Retina (tissue), 1 donor: ENCODE measurements around the gene CREB3L2.
"Not testable (repeated sequence)": the region's sequence is repeated elsewhere in the genome, so short reads cannot be mapped to it uniquely, and the experiment has no call there.

Source experiments
- DNase-seq: peaks from one replicate; pipeline ENCODE4 v3.0.0-alpha.2; 2016

Gene CREB3L2

DNA sequence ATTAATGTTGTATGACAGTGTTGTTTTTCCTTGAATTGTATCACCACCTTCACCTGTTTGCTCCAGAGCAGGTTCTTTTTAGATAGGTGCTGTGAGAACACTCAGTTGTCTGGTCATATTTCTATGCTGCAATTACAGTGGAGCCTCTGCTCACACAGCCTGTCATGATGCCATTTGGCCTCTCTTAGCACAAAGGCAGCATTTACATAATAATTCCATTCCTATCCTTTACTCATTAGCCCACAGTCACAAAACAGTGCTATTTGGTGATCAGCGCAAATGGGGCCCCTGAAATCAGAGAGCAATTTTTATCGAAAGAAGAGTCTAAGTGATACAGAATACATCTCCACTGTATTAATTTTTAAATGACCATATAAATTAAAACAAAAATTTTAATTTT, 141.3 kb downstream of the CREB3L2 start:
- no peak for DNase-seq

DNA sequence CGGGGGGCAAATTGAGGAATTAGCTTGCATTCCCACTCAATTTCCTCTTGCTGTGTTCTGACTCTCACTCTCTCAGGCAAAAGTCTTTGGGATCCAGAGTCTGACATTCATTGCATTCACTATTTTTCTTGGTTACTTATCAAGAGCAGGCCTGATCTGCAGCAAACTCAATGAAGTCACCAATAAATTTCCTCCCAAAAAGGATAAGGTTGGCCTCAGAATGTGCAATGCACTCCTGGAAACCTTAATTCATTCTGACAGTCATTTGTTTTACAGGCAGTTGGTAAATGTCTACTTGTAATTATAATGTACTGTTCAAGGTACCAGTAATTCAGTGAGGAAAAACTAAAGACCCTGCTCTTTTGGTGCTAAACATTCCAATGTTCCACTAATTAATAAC, 148.8 kb downstream of the CREB3L2 start:
- DNase-seq = no peak

DNA sequence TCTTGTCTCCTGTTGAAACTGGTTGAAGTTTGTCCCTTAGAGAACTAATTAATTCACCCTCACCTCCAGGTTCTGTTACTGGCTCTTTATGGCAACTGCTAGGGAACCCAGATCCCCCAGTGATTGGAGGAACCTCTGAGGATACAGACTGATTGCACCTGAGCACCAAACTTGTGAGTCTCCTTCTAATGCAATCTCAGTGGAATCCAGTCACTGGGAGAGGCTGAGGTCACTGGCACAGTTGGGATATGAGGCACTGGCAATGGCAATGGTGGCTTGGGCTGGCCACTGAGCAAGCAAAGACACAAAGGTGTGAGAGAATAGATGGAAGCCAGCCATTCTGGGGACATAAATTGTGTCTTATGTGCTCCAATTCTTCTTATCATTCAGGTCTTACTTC, 149.8 kb downstream of the CREB3L2 start:
- no peak for DNase-seq

DNA sequence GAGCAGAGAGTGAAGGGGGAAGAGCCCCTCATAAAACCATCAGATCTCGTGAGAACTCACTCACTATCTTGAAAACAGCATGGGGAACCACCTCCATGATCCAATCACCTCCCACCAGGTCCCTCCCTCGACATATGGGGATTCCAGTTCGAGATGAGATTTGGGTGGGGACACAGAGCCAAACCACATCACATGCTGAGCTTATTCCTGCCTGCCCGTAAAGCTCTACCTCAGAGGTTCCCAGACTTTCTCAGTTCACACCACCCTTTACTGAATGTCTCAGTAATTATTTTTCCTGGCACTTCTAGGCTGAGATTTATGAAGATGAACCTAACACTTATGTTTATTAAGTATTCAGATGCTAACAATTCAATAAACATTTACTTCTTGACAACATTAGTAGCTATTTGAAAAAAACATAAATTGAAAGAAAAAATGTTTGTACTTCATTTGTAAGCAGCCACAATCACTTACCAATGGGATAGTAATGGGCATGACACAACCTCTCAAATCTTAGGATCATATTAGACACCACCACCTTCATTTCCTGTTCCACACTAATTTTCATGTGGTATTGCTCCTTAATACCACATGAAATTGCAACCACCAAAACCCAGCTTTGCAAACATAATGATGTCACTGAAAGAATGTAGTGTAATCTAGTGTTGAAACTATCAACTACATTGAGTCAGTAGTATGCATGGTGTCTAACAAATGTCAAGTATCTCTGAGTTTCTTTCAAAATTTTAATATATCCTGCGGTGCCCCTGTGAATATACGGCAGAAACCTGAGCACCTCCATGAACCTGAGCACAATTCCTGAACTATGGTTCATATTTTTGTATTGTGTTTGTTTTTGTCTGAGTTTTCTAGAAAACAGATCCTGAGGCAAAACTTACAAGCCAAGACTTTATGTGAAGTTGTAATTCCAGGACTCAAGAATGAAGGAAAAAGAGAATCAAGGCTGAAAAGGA, 150.6 kb downstream of the CREB3L2 start:
- DNase-seq = no peak

DNA sequence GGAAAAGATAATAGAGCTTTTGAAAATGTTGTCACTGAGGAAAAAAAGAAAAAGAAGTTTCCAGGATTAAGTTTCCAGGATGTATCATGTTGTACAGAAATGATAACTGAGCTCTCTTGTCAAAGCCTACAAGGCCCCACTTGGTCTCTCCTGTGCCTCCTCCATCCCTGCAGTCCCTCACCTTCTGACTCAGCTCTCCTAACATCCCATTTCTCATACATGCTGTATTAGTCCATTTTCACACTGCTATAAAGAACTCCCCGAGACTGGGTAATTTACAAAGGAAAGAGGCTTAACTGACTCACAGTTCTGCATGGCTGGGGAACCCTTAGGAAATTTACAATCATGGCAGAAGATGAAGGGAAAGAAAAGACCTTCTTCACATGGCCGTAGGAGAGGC, 151.3 kb downstream of the CREB3L2 start:
- no peak for DNase-seq

DNA sequence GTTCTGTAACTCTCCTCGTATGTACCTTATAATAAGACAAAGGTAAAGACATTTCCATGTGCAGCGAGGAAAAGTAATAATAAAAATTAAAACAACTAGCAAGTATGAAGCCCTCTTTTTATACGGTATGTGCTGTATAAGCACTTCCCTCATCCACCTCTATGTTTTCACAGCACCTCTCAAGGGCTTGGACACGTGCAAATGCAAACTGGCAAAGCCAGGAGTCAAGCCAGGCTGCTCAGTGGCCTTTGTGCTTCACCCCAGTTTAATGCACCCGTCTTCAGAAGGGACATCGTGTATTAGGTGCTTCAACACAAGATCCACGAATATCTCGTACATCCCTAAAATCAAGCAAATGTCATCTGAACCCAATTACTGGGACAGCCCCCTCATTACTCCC, 153.8 kb downstream of the CREB3L2 start:
- DNase-seq = no peak

DNA sequence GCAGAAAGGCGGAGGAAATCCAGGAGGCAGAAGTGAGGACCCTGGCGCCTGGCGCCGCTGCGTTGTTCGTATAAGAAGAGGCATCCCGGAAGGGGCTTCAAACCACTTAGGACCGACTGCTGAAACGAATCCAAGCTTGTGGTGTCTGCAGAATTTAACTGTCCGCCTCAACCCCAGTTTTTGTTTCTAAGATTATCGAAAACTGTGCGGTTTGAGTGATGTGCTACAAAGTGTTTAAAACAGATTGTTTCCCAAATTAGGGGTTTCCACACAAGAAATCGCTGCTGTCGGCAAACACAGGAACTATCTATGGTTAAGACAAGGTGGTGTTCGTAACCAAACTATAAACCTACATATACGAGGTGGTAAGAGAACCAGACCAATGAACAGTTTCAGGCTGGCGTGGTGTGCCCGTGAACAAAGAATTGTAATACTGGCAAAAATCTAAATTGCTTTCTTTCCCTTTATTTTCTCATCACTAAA, 154.3 kb downstream of the CREB3L2 start:
- DNase-seq = no peak

DNA sequence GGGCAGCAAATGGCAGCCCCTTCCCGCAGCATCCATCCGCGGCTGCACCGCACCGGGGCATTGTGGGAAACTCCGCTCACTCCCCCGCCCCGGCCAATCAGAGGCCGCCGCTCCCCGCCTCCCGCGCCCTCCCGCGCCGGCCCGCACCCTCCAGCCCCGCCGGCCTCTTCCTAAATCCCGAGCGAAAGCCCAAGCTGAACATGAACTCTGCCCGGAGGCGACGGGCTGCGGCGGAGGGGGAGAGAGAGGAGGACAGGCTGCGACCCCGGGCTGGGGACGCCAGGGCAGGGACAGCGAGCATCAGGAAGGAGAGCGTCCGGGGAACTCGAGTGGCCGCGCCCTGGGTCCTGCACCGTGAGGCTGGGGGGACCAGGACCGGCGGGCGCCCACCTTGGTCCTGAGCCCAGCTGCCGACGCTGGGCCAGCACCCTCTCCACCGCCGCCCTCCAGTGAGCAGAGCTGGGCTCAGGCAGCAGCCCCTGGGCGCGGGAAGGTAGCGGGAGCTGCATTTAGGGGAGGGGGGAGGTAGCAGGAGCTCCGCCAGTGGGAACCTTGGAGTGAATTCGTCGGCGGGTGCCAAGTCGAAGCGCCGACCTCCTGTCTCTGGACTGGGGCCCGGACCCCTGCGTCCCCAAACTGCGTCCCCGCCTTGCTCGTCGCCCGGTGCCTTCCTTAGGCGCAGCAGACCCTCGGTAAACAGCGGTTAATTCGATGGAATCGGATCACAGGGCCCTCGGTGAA, 154.9 kb downstream of the CREB3L2 start, which contains the start of gene DGKI:
DGKI (minus strand) TSS at position 148 of the 741 bp plus-strand sequence.
- DNase-seq = peak; percentile 88

DNA sequence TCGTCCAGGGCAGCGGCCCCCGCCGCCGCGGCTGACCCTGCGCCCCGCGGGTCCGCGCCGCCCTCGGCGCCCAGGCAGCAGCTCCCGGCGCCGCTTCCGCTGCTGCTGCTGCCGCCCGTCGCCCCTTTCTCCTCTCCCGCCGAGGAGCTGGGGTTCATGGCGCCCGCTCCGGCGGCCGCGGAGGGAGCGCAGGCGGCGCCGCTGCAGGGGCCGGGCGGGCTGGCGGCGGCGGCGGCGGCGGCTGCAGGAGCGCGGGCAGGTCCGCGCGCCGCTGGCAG, 155.4 kb downstream of the CREB3L2 start:
- DNase-seq = no peak

DNA sequence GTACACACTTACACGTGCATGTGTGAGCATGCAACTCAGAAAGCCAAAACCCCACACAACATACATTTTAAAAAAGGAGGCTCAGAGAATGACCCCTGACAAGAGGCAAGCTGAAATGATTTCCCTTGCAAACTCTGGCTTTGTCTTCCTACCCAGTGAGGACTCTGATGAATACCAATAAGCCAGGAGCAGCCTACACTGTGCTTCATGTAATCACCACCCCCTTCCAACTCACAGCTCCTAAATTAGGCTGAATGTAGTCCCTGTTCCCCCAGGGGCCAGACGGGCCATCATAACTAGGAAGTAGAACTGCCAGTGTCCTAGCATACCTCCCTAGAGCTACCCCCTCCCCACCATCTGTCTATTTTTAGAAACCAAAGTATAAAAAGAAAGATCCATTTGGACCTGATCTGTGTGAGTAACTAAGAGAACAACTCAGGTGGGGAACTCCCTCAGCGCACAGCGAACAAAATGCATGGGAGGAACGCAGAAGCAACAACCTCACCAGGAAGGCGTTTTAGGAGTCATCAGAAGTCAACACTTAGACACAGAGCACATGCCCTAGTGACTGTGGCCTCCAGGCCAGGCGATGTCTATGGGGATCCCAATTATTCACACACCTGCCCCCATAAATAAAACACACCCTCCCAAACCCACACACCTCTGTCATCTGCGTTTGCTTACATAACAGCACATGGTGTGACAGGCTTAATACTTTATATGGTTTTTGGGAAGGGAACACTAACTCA, 157.0 kb downstream of the CREB3L2 start:
- no peak for DNase-seq

DNA sequence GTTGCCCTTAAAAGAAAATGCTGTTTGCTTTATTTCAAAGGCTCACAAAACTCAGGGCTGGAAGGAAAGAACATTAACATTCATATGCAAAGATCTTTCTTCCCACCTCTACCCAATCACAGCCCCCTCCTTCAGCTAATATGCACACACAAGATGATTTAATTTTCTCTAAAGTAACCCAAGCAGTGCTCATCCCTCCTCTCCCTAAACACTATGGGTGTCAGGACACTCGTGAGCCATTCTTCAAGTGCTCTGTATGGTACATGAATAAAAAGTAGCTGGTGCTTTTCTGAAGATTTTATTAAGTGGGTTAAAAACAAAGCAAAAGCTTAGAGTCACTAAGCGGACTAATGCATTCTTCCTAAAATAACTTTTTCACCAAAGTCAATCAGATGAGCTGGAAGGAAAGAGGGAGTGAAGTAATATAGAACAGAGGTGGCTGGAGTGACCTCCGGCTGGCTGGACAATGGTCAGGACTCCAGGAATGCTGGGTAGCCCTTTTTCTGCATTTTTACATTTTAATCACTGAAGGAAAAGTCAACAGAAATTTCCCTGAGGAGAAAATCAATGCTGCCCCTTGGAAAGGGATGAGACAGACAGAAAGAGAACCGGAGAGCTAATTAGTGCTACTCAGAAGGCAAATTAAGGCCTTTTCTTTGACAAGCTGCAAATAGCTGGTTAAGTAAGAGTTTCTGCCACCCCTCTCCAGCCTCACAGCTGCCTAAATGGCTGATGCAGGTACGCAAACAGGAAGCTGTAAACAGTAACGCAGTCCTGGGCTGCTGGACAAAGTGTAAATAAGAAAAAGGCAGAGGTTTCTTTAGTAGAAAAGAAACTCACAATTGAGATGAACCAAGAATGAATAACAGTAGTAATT, 161.7 kb downstream of the CREB3L2 start:
- no peak for DNase-seq

DNA sequence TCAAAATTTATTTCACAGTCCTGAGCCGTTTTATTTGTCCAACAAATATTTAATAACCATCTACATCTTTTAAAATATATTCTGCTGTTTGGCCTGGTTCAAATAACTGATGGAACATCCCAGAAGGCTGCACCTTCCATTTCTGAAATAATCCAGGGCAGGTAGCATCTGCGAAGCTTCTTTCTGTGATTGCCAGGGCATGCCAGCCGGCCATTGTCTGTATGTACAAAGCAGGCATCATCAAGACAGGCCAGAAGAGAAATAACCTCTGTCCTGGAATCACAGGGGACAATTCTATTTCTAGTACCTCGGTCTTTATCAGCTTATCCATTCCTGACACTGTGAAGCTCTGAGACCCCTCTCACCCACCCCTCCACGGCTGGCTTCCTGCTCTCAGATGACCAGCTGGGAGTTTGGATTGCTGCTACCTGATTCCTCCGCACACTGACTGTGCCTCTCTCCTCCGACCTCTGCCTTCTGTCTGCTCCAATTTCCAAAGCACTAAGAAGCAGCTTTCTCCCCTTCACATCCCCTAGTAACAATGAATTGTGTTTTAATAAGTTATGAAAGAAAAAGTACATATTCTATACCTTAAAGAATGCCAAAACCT, 163.1 kb downstream of the CREB3L2 start:
- peak; percentile 29 for DNase-seq

DNA sequence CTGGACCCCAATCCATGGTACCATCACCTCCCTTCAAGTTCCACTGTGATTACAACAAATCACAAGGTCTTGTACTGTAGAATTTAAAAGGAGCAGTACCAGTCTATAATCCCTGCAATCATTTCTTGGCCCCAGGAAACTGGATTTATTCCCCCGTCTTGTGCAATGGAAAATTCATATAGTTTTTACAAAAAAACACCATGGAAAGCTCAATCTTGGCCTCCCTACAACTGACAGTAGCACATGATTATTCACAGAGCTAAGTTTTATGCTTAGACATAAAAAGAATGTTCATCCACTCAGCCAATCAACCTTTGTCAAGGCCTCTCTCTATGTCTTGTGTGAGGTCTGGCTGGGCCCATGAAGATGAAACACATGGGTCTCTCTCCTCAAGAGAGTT, 165.3 kb downstream of the CREB3L2 start:
- DNase-seq = no peak

DNA sequence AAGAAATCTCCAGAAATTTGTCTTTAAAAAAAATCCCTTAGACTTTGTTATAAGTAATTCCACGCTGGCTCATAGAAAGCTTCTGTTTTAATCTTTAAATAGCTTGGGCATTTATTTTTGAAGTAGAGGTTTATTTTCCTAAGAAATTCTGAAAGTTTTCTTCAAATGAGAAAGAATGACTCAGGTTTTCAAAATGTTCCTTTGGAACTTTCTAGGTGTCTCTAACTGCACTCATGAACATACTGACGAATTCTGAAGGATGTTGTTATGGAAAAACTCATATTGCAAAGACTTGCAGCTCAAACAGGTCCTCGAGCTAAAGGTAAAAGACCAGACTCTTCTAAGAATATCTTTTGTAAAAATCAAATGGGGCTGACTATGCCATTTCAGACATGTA, 165.8 kb downstream of the CREB3L2 start:
- DNase-seq = no peak

DNA sequence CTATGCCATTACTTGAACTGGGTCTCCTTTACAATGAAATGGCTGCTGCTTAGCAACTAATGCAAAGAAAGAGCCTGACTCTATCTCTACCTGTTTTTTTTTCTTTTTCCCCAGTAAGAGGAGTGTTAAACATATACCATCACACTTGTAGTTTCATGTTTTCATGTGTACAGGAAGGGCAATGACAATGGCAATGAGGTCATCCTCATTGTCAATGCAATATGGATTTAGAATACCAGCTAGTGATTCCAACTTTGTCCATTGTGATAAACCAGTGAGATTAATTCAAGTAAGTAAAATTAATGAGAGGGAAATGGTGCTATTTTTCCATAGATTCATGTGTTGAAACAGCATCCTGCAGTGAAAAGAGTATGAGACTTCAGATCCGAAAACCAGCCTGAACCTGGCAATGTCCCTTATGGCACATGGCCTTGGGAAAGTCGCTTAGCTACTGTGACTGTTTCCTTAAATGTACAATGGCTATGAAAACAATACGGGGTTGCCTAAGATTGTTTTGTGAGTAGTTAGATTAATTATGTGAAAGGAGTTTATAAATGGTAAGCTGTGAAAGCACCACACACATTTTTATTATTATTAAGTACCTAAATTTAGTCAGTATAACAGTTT, 166.3 kb downstream of the CREB3L2 start:
- DNase-seq = no peak

DNA sequence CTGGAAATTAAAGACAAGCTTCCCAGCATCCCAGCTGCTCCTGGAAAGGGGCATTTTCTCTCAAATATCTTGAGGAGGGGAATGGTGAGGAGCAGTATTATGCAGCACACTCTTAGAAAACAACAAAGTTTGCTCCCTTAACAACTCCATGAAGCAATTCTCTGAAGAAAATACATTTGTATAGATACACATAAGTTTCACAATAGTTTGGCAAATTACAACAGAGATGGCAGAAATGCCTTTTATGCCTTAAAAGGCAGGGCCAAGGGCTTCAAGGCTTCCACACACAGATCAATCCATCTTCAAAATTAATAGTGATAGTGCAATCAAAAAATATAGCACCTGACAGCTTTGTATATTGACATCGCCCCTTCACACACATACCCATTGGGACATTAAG, 167.3 kb downstream of the CREB3L2 start:
- DNase-seq = no peak

DNA sequence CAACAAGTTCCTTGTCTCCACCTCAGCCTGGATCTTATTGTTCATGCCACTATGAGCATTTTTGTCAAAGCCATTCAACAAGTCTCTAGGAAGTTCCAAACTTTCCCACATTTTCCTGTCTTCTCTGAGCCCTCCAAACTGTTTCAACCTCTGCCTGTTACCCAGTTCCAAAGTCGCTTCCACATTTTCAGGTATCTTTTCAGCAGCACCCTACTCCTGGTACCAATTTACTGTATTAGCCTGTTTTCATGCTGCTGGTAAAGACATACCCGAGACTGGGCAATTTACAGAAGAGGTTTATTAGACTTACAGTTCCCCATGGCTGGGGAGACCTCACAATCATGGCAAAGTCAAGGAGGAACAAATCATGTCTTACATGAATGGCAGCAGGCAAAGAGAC, 168.9 kb downstream of the CREB3L2 start:
- DNase-seq = not testable (repeated sequence)

DNA sequence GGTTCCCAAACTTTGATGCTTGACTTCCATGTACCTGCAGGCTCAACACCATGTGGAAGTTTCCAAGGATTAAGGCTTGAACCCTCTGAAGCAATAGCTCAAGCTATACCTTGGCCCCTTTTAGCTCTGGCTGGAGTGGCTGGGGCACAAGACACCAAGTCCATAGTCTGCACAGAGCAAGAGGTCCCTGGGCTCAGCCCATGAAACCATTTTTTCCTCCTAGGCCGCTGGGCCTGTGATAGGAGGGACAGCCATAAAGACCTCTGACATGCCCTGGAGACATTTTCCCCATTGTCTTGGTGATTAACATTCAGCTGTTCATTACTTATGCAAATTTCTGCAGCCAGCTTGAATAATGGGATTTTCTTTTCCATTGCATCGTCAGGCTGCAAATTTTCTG, 169.5 kb downstream of the CREB3L2 start:
- no peak for DNase-seq

DNA sequence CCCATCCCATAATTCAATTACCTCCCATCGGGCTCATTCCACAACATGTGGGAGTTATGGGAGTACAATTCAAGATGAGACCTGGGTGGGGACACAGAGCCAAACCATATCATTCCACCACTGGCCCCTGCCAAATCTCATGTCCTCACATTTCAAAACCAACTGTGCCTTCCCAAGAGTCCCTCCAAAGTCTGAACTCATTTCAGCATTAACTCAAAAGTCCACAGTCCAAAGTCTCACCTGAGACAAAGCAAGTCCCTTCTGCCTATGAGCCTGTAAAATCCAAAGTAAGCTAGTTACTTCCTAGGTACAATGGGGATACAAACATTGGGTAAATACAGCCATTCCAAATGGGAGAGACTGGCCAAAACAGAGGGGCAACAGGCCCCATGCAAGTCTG, 170.3 kb downstream of the CREB3L2 start:
- DNase-seq = not testable (repeated sequence)

DNA sequence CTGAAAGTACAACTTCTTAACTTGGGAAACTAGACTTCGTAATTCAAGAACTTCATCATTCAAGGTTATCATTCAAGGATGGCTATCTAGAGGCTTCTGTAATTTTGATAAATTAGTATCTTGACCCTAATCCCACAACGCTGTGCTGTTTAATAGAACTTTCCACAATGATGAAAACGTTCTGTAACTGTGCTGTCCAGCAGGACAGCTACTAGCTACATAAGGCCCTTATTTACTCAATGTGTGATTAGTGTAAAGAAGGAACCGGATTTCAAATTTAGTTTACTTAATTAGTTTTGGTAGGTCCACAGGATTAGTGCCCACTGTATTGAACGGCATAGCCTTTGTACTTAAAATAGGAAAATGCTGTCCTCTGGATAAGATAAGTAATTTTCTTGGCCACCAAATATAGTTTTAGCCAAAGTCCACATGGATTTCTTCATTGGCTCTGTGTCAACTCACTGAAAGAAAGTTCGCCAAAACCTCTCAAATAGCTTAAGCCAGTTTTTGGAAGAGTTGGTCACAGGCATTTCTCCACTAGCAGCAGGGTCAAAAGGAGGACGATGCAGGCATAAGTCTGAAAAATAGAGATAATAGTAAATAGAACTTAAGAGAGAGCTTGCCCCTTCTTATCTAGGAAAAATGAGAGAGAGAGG, 172.4 kb downstream of the CREB3L2 start:
- no peak for DNase-seq

DNA sequence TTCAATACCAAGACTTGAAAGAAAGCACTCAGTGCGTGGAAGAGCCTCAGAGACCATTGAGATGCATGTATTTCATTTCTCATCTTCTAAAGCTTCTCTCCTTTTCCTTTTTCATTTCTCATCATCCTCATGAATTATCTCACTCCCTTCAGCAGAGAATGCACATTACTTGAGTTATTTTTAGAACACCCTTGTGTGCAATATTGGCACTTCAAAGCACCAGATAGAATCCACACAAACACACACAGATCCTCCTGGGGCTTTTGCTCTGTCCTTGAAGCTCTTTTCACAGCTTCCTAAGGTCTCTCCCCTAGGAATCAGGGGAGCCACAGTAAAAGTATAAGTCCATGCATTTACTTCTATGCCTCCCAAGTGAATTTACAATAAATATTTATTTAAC, 173.4 kb downstream of the CREB3L2 start:
- no peak for DNase-seq
